Stimulated activated CD4-positive, alpha-beta T cell treated with anti-CD3 and anti-CD28 coated beads, Interleukin-12 subunit alpha, Interleukin-12 subunit beta, amount 100 ng/mL, for 48 hours (primary cell): ENCODE data around the gene BPIFA2.
A peak's percentile ranks its signal among the peaks of the same experiment; 100 is the strongest.

Experiments
- DNase-seq, 3 donors: peaks; one replicate each; pipeline ENCODE4 v3.0.0-alpha.2; 2020; ENCODE audit warnings: low read depth in 2 of 3, low spot score in 1 of 3

Gene BPIFA2

DNA sequence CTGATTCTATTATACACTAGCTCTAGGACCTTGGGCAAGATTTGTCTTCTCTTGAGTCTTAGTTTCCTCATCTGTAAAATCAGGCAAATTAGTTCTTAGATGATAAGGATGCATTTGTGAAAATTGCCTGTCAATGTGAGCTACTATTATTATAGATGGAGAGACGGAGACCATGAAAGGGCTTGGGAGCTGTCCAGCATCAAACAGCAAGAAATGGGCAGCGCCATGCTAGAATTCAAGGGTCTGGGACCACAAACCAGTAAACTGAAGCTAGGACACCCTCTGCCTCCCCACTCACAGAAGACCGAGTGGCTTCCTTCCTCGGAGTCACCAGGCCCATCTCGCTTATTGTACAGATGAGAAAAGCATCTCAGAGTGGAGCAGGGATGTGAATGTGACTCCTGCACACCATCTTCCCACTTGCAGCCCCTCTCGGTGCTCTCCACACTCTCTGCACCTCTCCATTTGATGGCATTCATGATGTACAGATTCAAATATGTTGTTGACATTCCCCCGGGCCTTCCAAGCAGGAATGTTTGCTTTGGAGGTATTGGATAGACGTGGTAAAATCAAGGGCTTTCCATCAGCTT lies 25.0 kb downstream of the BPIFA2 start:
- DNase-seq, result no peak

- DNase-seq, result no peak
Measured at GRCh38 chr20:33199026-33199425, 31.1 kb downstream of the BPIFA2 start.

DNA sequence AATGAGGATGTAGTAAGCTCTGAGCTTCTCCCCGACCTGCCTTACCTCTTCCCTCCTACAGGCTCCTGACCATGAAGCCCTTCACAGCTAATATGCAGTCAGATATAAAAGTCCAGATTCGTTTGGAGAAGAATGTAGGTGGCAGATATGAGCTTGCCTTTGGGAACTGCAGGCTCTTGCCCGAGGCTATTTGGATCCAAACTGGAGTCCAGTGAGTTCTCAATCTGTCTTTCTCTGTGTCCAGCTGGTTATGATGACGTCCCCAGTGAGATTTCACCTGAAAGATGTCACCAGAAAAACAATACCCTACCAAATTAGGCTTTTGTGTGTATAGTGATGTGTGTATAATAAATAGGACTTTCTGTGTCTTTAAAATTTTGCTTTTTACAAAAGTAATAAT lies 34.5 kb downstream of the BPIFA2 start:
- no peak for DNase-seq

DNA sequence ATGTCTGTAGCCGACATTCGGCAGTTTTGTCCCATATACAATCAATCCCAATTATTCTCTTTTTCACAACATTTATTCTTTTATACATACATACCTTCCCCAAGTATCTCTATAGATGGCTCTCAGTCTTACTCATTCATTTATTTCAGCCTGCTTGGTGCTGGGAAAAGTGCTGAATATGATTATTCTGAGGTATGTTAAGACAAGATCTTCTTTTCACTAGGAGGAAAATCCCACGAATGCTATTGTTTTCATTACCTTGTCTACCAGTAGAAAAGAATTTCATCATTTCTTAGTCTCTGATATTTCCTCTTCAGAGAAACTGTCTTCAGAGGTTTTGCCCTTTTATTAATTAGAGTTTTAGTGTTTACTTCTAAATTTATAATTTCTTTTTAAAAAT lies 35.5 kb downstream of the BPIFA2 start:
- DNase-seq, result no peak

- peak; percentile 6 to 27 (median 27) for DNase-seq
Measured at GRCh38 chr20:33209789-33210188, 41.8 kb downstream of the BPIFA2 start.

GRCh38 chr20:33210371-33210770 lies 42.4 kb downstream of the BPIFA2 start:
- DNase-seq, result no peak

DNA sequence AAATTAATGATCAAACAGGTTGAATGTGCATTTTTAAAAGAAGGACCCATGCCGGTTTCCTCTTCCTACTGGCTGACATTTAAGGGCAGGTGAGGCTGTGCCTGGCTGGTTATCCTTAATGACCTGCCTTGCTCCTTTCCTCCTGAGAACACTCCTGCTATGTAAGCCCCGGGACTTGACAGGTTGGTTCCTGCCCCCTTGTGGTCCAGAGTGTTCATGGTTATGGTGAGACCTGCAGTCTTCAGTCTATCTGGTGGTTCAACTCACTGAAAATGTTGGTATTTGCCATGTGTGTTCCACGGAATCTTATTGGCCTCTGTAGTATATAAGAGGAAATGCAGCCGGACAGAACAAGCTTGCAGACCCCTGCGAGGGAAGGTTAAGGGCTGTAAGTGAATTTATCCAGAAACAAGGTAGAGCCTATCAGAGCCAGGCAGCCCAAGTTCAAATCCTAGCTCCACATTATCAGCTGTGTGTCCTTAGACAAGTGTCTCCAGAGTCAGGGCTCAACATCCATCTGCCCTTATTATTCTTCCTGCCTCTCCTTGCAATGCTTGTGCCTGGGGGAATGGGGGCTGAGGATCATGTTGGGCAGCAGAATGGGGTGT lies 44.0 kb downstream of the BPIFA2 start:
- DNase-seq, result peak; percentile 6 to 24 (median 10)

- DNase-seq, result no peak
Measured at GRCh38 chr20:33217052-33217451, 49.1 kb downstream of the BPIFA2 start, which contains the start of gene BPIFA3. TSS of gene BPIFA3 (plus strand) at chr20:33217352. CDS start at chr20:33217537, 185 bp downstream.

GRCh38 chr20:33224399-33224798 lies 56.4 kb downstream of the BPIFA2 start:
- no peak for DNase-seq

DNA sequence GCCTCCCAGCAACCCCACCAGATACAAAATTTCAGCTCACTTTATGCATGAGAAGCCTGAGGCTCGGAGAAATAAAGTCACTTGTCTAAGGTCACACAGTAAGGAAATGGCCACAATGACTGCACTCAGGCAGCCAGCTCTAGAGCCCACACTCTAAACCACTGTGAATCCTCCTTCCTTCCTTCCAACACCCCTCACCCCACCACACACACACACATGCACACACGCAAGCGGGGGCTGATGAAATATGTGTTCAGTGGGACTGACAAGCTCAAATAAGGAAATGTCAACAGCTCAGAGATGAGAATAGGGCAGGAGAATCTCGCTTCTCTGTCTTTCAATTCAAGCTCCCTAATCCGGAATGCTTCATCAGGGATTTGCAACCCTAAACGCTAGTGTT lies 61.9 kb downstream of the BPIFA2 start:
- no peak for DNase-seq
